Retina (tissue), 1 donor: ENCODE data around the gene GHRHR.

ENCODE experiments used
- DNase-seq: peaks from one replicate; pipeline ENCODE4 v3.0.0-alpha.2; 2016

Gene GHRHR

GRCh38 chr7:30987178-30987577, 23.4 kb downstream of the GHRHR start:
- DNase-seq = no peak

- no peak for DNase-seq
Measured at GRCh38 chr7:30987936-30988335, 24.2 kb downstream of the GHRHR start.

- peak; percentile 78 for DNase-seq
Measured at GRCh38 chr7:30988351-30989005, 24.7 kb downstream of the GHRHR start.

GRCh38 chr7:30989008-30989823, 25.5 kb downstream of the GHRHR start:
- no peak for DNase-seq

GRCh38 chr7:30989824-30990672, 26.3 kb downstream of the GHRHR start:
- no peak for DNase-seq

GRCh38 chr7:30990673-30991170, 27.0 kb downstream of the GHRHR start:
- no peak for DNase-seq

- no peak for DNase-seq
Measured at GRCh38 chr7:30992414-30992813, 28.7 kb downstream of the GHRHR start.

GRCh38 chr7:30994206-30995100, 30.7 kb downstream of the GHRHR start:
- DNase-seq = no peak

GRCh38 chr7:30995536-30995935, 31.8 kb downstream of the GHRHR start:
- DNase-seq = no peak

GRCh38 chr7:30996256-30996655, 32.5 kb downstream of the GHRHR start:
- no peak for DNase-seq

- DNase-seq = no peak
Measured at GRCh38 chr7:30996883-30997282, 33.1 kb downstream of the GHRHR start.

- DNase-seq = no peak
Measured at GRCh38 chr7:30997316-30997715, 33.6 kb downstream of the GHRHR start.

GRCh38 chr7:30998180-30998579, 34.4 kb downstream of the GHRHR start:
- DNase-seq = no peak

- DNase-seq = no peak
Measured at GRCh38 chr7:31000161-31000693, 36.5 kb downstream of the GHRHR start.

GRCh38 chr7:31000779-31001178, 37.0 kb downstream of the GHRHR start:
- peak; percentile 54 for DNase-seq

- DNase-seq = no peak
Measured at GRCh38 chr7:31002256-31002655, 38.5 kb downstream of the GHRHR start.

- DNase-seq = no peak
Measured at GRCh38 chr7:31003097-31003496, 39.3 kb downstream of the GHRHR start.

- DNase-seq = no peak
Measured at GRCh38 chr7:31003721-31004120, 40.0 kb downstream of the GHRHR start.

GRCh38 chr7:31004393-31004792, 40.6 kb downstream of the GHRHR start:
- DNase-seq = no peak

GRCh38 chr7:31006857-31007256, 43.1 kb downstream of the GHRHR start:
- DNase-seq = no peak

GRCh38 chr7:31007634-31008033, 43.9 kb downstream of the GHRHR start:
- DNase-seq = no peak

GRCh38 chr7:31014826-31015225, 51.1 kb downstream of the GHRHR start:
- DNase-seq = no peak
